GM10266 (cell line): ENCODE measurements around the gene PPFIBP1.

Experiments
- DNase-seq: peaks from one replicate; pipeline ENCODE4 v3.0.0; 2012; ENCODE audit errors: extremely low spot score
- TF ChIP-seq, protein P1 (sequence below): IDR thresholded peaks from 2 replicates; pipeline ENCODE4 v1.5.1; 2012; ENCODE audit warnings: mild to moderate bottlenecking, low read depth; ENCODE audit not compliant: control insufficient read depth, insufficient read depth; ENCODE audit errors: missing control alignments

Gene PPFIBP1

DNA sequence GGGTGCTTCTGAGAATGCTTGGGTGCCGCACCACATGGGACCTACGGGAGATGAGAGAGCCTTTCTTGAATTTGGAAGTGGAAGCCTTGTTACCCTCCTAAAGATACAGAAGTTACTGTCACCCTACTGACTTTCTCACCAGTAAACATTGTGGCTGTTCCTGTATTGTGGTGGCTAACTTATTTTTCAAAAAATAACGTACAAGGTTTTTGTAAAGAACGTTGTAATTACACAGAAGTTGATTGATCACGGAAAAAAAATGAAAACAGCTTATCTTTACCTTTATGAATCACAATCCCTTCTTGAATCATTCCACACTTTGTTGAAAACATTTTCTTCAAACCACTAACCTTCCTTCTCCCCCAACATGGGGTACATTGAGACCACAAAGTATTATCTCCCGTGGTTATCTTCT is 22.0 kb upstream of the PPFIBP1 start:
- TF ChIP-seq, protein P1, sequence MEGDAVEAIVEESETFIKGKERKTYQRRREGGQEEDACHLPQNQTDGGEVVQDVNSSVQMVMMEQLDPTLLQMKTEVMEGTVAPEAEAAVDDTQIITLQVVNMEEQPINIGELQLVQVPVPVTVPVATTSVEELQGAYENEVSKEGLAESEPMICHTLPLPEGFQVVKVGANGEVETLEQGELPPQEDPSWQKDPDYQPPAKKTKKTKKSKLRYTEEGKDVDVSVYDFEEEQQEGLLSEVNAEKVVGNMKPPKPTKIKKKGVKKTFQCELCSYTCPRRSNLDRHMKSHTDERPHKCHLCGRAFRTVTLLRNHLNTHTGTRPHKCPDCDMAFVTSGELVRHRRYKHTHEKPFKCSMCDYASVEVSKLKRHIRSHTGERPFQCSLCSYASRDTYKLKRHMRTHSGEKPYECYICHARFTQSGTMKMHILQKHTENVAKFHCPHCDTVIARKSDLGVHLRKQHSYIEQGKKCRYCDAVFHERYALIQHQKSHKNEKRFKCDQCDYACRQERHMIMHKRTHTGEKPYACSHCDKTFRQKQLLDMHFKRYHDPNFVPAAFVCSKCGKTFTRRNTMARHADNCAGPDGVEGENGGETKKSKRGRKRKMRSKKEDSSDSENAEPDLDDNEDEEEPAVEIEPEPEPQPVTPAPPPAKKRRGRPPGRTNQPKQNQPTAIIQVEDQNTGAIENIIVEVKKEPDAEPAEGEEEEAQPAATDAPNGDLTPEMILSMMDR: no peak
- DNase-seq: no peak

DNA sequence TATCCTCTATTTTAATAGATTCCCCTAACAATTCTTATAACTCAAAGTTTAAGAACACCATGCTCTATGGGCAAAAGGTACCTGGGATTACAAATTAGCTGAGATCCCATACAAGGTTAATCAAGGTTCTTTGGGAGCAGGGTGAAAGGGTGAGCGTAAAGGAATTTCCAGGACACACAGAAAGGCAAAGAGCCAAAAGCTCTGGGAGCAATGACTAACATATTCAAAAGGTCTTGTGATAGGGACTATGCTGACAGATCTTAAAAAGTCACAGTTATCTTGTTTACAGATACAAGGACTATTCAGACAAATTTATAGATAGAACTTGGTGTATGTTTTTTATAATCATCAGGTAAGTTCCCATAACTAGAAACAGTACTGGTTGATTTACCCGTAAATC is 19.5 kb upstream of the PPFIBP1 start:
- TF ChIP-seq, protein P1: no peak
- no peak for DNase-seq

DNA sequence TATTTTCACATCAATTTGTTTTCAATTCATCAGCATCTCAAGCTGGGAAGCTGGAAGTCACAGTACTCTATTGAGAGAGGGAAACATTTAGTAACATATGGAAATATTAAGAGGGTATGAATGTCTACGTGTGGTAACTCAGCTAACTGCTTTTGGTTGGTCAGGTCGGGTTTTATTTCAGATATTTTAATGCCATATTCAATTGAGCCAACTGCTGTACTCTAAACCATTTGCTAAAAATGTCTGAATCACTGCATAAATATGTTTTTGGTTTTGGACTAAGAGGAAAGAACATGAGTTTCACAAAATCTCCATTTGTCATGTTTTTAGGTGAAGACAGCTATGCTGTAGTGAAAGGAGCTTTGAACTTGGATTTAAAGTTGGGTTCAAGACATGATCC is 18.9 kb upstream of the PPFIBP1 start:
- TF ChIP-seq, protein P1: no peak
- DNase-seq: no peak

DNA sequence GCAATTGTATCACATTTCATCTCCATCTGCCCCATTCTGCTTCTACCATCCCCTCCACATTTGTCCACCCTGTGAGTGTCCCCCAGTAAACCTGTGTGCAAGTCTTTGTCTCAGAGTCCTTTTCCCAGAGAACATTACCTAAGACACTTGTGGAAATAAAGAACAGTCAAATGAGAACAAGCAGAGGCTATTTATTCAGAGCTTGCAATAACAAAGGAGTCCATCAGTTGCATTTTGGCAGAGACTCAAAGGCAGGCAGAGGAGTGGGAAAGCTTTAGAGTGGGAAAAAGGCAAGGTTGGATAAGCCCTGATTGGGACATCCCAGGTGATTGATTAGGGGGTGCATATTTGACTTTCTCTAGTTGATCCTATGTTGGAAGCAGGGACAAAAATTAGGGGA is 18.2 kb upstream of the PPFIBP1 start:
- TF ChIP-seq, protein P1: no peak
- DNase-seq: no peak

DNA sequence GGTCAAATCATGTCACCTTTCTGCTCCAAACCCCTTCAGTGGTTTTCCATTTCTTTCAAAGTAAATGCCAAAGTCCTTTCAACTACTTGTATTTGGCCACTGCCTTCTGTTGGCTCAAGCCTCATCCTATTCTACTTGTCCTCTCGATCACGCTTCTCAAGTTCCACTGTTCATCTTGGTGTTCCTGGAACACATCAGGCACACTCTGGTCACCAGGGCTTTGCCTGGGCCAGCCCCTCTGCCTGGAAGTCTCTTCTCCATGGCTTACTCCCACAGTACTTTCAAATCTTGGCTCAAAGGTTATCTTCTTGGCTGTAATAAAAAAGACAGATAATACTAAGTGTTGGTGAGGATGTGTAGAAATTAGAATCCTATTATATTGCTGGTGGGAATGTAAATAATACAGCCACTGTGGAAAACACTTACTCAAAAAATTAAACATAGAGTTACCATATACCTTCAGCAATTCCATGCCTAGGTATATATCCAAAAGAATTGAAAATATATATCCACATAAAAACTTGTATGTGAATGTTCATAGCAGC is 17.3 kb upstream of the PPFIBP1 start:
- TF ChIP-seq, protein P1: no peak
- no peak for DNase-seq

DNA sequence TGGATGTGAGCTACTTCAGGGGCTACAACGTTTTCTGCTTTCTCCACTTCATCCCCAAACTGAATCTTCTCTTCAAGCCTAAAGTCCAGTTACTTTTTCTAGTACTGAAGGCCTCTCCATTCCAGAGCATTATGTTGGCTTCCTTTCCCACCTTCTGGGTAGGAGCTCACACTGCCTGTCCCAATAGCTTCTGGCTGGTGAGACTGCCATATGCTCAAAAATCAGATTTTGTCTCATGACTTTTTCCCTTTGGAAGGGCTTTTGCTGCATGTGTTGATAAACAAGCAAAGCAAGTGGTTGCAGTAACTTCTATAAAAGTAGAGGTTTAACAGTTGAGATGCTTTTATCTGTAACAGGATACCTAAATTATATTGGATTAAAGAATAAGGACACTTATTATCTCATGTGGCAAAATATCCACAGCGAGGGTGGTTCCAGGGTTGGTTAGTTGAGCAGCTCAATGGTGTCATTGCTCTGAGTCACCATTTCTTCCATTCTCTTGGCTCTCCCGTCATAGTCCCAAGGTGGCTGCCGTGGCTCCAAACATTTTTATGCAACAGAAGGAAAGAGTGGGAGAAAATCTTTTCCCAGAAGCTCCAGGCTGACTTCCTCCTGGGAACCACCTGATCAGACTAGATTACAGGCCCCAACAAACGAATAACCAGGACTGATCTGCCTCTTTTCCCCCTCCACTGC is 15.1 kb upstream of the PPFIBP1 start:
- TF ChIP-seq, protein P1: no peak
- DNase-seq: no peak

DNA sequence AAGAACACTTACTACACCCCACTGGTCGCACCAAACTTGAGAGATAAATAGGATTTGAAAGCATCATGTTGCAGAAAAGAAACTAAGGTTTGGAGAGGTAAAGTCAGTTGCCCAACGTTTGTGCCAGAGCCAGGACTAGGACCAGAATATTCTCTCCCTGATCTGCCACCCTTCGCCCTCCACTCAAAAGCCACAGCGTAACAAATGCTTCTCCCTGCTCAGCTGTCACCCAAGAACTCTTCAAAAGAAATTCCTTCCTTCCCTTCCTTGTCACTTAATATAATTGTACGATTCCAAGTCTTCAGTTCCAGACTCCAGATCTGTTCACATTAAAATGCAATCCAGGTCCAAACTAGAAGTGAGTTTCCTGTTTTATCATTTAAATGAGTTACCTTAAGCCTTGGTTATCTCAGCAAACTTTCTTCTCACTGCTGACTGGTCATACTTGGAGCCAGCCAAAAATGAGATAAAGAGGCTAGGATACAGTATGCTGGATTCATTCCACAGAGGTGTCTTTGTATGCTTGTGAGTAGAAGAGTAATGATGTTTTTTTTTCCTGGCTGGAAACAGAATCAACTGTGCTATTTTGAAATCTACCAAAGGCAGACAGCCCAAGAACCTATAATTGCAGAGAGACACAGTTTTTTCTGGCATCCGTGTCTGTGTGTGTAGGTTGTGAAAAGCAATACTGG is 12.8 kb upstream of the PPFIBP1 start:
- TF ChIP-seq, protein P1: no peak
- no peak for DNase-seq
